HG03565 (cell line): ENCODE data around the gene PYROXD2.

Experiments
- ATAC-seq: cut with Tn5 transposase; IDR thresholded peaks from one replicate; pipeline ENCODE4 v1.9.1; 2021; ENCODE audit warnings: mild to moderate bottlenecking, moderate library complexity; ENCODE audit not compliant: unreplicated experiment

Gene PYROXD2

DNA sequence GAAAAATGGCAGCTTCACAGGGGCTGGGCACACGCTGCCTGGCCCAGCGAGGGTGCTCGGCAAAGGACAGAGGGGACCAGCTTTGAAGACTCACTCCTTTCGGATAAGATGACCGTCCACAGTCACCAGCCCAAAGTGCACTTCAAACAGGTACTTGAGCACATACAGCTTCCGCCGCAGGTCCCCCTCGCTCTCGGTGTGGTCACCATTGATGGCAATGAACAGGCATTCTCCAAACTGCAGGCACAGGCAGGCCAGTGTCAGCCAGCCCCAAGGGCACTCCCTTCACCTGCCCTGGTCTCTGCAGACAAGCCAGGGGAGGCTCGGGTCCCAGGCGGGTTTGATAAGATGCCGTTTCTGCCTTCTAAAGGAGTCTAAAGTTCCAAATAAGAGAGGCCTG is 20.2 kb upstream of the PYROXD2 start:
- ATAC-seq, result no peak

DNA sequence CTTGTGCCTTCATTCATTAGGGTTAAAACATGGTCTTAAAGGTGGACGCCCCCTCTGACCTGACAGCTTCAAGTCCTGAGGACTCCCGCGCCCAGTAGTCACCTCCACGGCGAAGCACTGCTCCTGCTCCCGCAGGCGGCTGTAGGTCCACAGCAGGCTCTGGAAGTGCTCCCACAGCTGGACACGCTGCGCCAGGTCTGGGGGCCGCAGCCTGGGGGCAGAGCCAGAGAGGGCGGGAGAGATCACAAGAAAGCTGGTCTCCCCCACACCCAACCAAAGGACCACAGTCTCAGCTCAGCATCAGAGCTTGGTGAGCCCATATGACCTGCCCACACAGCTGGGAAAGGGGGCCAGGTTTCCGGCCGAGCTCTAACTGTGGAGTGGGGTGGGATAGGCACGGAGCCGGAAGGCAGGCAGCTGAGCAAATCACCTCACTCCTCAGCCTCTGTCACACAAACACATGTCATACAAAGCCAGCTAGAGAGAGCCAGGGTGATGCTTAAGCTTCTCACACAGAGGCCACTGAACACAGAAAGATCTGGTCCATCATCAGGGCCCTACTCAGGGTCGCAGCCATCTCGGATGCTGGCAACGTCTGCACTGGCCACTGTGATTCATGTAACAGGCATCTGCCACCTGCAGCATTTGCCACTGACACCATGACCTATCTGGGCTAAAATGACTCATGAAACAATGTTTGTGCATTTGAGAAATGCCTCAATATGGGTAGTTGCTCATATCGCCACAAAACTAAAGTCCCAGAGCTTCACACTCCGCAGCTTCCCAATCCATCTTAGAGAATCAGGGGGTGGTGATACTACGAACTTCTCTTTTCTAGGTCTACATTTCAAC is 19.1 kb upstream of the PYROXD2 start:
- ATAC-seq, result no peak

DNA sequence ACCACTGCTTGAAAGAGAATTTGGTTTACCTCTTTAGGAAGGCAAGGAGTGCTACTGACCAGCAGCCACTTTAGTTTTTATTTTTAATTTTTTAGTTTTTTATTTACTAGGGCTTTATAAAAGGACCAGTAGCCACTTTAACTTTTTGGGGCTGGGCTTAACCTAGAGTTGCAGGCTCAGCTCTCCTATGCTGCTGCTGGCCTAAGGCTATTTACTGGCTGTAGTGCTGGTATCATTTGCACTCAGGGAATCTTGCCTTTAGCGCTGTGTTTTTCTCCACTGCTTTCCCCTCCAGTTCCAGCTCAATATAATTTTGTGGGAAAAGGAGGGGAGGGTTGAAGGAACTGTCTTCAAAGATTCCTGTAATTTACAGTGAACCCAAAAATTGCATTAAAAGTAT is 18.4 kb upstream of the PYROXD2 start:
- ATAC-seq, result no peak

DNA sequence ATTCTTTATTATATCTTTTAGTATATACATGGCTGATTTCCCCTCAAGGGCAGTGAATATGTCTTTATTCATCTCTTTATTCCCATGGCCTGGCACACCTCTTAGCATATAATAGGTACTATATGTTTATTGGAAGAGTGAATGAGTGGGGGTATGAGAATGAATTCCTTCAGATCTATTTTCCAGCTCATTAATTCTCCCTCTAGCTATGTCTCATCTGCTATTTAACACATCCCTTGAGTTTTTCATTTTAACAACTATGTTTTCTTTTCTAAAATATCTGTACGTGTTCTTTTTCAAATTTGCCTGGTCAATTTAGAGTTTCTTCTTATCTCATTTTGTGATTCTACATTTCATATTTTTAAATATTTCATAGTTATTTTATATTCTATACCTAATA is 17.3 kb upstream of the PYROXD2 start:
- no peak for ATAC-seq

DNA sequence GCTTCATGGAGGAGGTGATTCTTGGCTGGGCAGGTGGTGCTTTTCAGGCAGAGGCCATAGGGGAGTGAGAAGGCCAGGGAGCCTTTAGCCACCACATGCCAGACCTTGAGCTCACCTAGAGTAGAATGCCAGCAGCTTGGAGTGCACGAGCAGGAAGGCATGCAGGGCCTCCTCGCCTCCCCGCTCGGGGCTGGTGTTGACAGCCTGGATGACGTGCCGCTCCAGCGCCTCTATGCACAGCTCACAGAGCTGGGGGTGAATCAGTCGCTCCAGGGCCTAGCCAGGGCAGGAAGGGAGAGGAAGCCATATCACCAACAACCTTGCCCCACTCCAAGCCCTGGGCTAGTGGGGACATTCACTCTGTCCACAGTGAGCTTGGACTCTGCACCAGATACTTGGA is 16.0 kb upstream of the PYROXD2 start:
- no peak for ATAC-seq

DNA sequence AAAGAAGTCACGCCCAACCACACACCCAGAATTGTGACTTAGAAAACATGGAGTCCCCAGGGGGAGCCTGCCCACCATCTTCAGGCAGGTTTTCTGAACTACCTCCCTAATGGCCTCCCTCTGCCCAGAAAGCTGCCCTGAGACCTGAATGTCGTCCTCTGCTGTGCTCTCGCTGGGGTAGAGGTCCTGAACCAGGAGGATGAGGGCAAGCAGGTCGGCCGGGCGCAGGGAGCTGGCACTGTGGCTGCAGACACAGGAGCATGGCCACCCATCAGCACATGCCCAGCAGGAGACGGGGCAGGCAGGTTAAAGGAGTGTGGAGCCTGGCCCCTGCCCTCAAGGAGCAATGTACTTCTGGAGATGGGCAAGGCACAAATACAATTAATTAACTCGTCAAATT is 15.4 kb upstream of the PYROXD2 start:
- no peak for ATAC-seq

DNA sequence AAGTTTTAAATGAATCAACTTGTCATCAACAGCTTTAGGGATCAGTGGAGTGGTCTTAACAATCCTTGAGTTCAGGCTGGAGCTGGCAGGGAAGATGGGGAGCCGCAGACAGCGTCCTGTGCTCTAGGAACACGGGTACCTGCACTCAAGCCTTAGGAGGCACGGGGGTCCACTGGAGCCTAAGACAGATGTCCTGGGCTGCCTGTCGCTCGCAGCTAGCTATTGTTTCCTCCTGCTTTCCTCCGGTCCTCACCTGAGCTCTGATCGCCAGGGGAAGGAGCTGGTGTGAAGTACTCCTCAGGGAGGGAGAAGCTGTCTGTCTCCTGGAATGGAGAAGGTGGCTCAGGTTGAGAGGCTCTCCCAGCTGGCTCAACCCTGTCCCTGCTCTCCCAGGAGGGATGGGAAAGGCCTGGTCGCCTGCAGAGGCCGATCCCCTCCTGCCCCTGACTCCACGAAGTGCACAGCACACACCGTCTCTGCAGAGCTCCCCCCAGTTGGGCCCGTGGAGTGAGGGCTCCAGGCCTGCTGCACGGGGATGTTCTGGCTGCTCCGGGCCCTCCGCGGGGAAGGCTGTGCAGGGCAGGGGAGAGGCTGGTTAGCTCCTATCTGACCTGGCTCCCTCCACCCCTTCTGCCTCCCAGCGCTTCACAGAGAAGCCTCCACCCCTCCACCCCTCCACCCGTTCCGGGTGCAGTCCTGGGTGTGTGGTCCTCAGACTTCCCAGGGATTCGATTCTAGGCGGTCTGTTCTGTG is 14.5 kb upstream of the PYROXD2 start:
- ATAC-seq, result no peak

DNA sequence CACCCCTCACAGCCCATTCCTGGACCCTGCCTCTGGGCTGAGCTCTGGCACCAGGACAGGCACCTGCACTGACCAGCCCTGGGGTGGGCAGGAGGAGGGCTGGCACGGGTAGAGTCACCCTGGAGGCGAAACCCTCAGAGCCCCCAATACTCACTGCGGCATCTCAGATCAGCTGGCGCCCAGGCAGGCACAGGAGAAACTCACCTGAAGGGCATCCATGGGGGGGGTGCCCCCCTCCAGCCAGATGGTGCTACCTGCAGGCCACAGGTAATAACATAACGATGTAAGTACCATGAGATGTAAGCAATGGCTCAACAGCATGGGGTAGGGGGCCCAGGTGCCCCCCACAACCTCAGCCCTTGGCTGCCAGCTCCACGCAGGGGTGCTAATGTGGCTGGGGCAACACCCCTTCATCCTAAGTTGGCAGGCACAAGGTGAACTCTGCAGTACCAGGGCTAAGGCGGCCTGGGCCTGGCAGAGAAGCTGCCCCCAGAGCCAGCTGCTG is 12.1 kb upstream of the PYROXD2 start:
- ATAC-seq, result no peak

DNA sequence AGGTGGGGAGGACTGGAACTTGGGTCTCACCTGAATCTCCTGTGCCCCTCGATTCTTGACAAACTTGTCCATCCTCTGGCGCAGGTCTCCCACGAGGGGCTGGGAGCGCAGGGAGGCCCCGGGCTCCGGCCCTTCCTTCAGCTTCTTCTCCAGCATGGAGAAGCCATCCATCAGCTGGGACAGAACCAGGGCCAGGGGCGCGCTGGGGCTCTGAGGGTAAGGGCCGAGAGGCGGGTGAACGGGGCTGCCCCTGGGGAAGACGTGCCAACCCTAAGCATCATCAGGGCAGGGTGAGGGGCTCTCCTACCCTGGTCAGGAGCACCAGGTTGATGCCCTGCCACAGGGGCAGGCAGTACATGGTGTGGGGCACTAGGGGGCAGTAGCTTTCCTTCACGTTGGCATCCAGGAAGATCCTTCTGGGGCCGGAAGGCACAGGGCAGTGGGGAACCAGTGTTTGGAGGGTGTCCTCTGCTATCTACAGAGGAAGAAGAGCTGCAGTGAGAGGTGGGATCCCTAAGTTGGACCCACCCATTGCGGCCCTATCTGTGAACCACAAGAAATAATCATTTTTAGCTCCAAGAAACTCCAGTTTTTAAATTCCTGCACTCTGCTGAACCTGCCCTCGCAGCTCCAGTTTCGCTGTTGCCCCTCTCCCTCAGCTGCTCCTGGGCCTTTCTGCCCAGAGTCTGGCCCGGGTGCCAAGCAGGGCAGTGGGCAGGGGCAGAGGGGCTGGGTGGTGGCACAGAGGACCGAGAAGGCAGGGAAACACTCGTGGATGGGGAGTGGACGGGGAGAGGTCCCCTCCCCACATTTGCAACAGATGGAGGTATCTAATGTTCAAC is 10.8 kb upstream of the PYROXD2 start:
- ATAC-seq, result peak; percentile 79

DNA sequence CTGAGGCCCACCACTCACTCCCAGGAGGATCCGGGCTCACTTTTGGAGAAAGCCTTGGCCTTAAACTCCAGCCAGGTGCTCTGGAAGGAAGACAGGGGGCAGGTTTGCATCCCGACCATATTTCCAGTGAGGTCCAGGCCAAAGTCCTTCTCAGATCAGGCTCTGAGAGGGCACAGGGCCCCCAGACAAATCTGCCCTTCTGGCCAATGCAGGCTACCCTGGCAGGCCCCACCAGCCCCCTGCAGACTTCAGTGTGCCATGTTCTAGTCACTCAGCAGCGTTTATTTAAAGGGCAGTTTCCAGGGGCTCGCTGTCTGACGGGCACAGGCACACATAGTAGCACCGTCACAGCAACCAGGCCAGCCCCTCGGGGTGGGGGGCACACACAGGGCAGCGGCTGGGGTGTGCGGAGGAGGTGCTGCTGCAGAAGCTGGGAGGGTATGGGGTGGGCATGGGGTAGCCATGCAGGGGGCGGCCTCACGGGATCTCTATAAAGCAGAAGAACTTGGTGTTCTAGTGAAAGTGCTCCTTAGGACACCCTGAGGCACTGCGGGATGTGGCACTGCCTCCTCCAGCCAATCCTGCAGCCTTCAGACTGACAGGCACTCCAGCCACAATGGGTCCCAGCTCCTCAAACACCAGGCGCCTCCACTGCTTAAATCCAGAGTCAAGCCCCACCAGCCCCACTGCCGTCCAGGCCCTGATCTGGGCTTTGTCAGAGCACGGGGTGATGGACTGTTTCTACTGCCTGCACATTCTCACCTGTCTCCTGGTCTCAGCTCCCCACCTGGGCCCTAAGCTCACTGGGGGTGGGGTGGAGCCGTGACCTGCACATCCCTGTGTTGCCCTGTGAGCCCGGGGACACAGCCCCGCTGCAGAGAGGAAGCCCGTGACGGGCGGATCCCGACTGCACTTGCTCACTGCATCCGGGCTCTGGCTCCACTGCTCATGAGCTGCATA is 9.6 kb upstream of the PYROXD2 start:
- no peak for ATAC-seq

DNA sequence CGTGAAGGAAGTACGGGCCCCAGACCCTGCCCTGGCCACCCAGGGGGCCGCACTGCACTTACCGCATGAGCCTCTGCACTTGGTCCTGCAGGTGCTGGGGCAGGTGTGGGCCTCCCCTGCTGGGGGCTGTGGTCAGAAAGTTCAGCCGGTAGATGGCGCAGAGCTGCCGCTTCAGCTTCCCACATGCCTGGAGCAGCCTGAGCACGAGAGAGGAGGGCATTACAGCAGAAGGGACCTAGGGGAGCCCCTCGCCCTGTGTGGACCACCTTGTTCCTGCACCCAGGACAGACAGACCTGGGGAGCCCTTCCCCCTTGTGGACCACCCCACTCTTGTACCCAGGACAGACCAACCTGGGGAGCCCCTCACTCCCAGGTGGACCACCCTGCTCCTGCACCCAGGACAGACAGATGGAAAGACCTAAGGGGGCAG is 8.7 kb upstream of the PYROXD2 start:
- no peak for ATAC-seq

DNA sequence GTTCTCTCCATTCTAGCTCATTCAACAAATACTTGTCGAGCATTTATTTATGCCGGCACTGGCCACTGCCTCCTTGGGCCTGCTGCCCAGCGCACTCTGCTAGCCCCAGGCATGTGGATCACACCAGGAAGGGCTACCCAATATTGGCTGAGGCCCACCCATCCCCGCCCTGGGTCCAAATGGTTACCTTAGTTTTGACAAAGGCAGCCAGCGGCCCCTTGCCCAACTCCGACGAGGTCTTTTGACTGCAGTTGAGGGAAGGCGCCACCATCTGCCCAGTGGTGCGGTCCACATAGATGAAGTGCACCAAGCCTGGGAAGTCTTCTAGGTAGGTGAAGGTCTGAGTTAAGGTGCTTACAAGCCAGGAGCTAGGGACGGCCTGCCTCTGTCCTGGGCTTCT is 7.2 kb upstream of the PYROXD2 start:
- no peak for ATAC-seq

DNA sequence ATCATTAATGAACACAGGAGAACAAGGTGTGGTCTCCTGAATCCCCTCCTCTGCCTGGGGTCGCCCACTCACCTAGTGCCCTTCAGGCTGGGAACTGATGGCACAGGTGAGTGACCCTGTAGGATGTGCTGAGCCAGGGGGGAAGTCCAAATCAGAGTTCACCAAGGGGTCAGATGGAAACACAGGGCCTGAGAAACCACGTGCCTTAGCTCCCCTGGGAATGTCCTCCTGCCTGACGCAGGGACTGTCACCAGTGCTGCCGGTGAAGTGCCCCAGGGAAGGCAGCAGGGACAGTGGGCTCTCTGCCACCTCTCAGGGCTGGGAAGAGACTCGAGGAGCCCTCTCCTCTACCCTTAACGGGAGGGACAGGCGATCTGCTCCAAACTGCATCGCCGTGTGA is 5.8 kb upstream of the PYROXD2 start:
- ATAC-seq, result no peak

DNA sequence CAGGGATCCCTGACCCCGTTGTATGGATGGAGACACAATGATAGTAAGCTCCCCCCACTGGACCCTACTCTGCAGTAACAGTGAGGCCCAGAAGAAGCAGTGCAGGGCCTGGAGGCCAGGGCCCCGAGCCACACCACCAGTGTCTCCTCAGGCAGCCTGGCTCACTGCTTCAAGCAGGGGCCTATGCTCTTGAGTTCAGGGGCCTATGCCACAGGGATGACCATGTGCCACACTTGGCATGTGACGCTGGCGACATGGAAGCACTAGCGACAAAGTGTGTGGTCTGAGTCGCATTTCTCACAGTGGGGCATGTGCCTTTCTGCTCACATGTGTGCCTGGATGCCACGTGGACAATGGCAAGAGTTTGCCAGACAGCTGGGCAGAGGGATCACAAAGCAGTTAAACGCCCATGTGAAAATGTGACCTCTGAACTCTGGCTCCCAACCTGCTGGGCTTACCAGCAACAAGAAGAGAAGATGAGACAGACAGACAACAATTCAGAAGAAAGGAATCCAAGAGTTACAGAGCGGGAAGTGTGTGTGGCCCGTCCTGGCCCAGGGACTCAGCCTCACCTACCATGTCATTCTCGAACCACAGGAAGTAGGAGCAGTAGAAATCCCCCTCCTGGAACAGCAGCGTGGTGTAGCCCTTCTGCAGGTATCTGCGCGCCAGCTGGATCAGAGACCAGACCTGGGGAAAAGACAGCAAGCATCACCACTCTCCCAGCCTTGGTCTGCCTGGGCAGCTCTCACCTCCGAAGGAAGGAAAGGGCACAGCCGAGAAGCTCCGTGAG is 4.7 kb upstream of the PYROXD2 start:
- ATAC-seq, result no peak

DNA sequence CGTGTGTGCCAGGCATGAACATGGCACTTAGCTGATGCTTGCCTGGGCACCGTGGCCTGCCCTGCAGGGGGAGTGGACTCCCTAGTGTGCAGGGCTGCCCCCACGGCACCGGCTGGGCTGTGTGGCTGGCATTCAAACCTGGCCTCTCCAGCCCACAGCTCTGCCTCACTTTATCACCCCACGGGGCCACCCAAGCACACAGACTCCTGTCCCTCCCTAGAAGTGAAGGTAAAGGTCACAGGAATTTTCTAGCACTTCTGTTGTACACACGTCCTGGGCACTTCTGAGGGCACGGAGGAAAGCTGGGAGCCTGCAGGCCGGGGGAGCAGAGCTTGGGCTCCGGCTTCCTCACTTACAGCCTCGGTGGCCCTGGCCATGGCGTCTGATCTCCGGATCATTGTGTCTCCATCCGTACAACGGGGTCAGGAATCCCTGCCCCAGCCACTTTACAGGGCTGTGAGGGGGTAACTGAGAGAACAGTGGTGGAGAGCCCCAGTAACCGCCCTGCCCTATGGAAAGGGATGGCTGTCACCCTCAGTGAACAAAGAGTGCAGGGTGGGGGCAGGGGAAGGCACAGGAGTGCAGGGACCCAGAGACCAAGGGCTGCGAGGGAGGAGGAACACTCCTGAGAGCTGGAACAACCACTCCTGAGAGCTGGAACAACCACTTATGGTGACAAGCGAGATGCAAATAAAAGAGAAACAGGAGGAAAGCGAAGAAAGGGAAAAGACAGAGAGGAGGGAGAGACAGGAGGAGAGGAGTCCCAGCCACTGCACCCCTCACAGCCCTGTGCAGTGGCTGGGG is 3.9 kb upstream of the PYROXD2 start:
- ATAC-seq, result no peak

DNA sequence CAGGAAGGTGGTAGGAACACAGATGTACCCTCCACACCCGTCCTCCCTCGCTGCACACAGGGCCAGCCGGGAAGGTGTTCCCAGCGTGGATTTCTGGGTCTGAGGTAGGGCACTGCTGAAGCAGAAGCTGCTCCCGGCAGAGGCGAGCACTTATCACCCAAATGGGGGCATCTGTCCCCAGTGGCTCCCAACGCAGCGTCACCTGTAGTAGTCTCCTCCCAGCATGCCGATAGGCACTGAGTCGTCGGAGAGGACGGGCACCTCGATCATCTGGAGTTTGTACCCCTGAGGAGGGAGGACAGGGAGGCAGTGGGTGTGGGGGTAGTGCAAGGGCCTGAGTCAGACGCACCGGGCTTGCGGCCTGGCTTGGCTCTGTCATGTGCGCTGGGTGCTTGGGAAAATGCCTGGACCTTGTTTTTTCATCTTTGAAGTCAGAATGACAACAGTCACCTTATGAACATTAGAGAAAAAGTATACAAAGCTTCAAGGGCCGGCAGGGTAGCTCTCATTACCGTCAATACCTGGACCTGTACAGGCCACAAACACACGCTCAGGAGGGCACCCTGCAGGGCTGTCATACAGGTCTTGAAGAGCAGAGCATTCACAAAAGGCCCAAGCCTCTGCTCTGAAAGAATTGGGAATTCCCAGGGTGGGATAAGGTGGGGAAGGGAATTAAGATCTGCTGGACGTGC is 3.1 kb upstream of the PYROXD2 start:
- ATAC-seq, result no peak

DNA sequence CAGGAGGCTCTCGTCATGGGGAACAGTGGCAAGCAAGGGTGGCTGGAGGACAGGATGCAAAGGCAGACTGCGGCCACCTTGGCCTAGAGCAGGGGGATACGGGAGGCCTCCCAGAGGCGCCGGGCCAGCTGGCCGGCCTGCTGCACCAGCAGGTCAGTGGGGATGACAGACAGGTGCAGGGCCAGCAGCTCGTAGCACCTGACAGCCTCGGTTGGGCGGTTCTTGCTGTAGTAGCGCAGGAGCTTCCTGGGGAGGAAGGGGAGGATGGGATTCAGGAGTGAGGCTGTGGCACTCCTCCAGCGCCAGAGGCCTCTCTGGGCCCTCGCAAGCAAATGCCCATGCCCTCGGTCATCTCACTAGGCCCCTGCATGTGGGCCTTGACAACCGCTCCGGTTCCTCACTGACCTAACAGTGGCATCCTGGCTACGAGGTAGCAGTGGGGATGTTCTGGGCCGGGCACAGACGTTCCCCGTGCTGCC is 2.5 kb upstream of the PYROXD2 start:
- ATAC-seq, result no peak
